Ishikawa (cell line): ENCODE data around the gene METTL25.

Source experiments
- CEBPB ChIP-seq: IDR thresholded peaks from 2 replicates; pipeline ENCODE4 v1.6.1; 2012
- CREB1 ChIP-seq: IDR thresholded peaks from 2 replicates; pipeline ENCODE4 v1.6.1; 2012; ENCODE audit warnings: low read depth
- EGR1 ChIP-seq: IDR thresholded peaks from 2 replicates; pipeline ENCODE4 v1.6.1; 2012
- EP300 ChIP-seq: IDR thresholded peaks from 2 replicates; pipeline ENCODE4 v1.6.1; 2012; ENCODE audit warnings: borderline replicate concordance
- FOXM1 ChIP-seq: IDR thresholded peaks from 2 replicates; pipeline ENCODE4 v1.6.1; 2012; ENCODE audit warnings: low read depth, borderline replicate concordance
- NFIC ChIP-seq: IDR thresholded peaks from 2 replicates; pipeline ENCODE4 v1.6.1; 2012
- RAD21 ChIP-seq: IDR thresholded peaks from 2 replicates; pipeline ENCODE4 v1.6.1; 2012; ENCODE audit warnings: low read depth
- REST ChIP-seq: IDR thresholded peaks from 2 replicates; pipeline ENCODE4 v1.6.1; 2012; ENCODE audit warnings: low read depth, mild to moderate bottlenecking
- TAF1 ChIP-seq: IDR thresholded peaks from 2 replicates; pipeline ENCODE4 v1.6.1; 2012; ENCODE audit warnings: low read depth, mild to moderate bottlenecking
- TCF12 ChIP-seq: IDR thresholded peaks from 2 replicates; pipeline ENCODE4 v1.6.1; 2012; ENCODE audit warnings: low read depth
- TEAD4 ChIP-seq: IDR thresholded peaks from 2 replicates; pipeline ENCODE4 v1.6.1; 2012
- YY1 ChIP-seq: IDR thresholded peaks from 2 replicates; pipeline ENCODE4 v1.6.1; 2012; ENCODE audit warnings: low read depth
- ZBTB7A ChIP-seq: IDR thresholded peaks from 2 replicates; pipeline ENCODE4 v1.6.1; 2012; ENCODE audit warnings: low read depth
- TF ChIP-seq, protein P1 (sequence below): IDR thresholded peaks from 2 replicates; pipeline ENCODE4 v1.6.1; 2012
- TF ChIP-seq, protein P2 (sequence below): IDR thresholded peaks from 2 replicates; pipeline ENCODE4 v1.6.1; 2012

METTL25 gene

DNA sequence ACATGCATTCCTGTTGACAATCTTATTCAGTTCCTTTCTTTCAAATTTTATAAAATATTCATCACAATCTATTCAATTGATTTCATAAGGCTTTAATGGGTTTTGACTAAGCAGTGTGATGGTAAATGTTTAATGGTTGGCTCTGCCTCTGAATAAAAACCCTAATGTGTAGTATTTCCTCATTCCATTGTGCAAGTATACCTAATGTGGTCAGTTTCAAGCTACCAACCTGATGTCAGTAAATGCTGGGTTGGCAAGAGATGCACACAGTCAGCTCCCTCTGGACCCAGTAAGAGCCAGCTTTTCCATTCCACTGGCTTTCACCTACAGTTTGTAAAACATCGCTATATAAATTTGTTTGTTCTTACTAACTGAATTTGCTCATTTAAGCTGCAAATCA, 53.9 kb downstream of the METTL25 start:
- TF ChIP-seq TCF12 (no peak), FOXM1 (no peak), REST (no peak), RAD21 (no peak), CEBPB (no peak), EGR1 (no peak), YY1 (no peak), EP300 (no peak)
- TF ChIP-seq, protein P1, sequence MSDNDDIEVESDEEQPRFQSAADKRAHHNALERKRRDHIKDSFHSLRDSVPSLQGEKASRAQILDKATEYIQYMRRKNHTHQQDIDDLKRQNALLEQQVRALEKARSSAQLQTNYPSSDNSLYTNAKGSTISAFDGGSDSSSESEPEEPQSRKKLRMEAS, result no peak
- TF ChIP-seq, protein P2, sequence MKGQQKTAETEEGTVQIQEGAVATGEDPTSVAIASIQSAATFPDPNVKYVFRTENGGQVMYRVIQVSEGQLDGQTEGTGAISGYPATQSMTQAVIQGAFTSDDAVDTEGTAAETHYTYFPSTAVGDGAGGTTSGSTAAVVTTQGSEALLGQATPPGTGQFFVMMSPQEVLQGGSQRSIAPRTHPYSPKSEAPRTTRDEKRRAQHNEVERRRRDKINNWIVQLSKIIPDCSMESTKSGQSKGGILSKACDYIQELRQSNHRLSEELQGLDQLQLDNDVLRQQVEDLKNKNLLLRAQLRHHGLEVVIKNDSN, result no peak

GRCh38 chr12:82414044-82414443, 55.7 kb downstream of the METTL25 start:
- TF ChIP-seq TEAD4, result no peak

GRCh38 chr12:82414926-82415325, 56.6 kb downstream of the METTL25 start:
- TF ChIP-seq EP300, result no peak
- no peak for TF ChIP-seq CEBPB
- TF ChIP-seq YY1, result no peak
- TF ChIP-seq FOXM1, result no peak
- TF ChIP-seq ZBTB7A, result no peak
- no peak for TF ChIP-seq TEAD4

DNA sequence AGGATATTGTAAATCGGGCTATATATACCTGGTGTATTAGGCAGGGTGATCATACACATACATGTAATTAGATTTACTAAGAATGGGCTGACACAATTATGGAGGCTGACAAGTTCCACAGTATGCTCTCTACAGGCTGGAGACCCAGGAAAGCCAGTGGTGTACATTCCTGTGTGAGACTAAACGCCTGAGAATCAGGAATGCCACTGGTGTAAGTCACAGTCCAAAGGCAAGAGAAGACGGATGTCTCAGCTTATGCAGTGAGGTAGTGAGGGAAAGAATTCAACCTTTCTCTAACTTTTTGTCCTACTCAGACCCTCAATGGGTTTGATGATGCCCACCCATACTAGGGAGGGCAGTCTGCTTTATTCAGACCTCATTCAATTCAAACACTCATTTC, 57.1 kb downstream of the METTL25 start:
- TF ChIP-seq YY1 (no peak), EP300 (no peak), NFIC (no peak), TCF12 (no peak)
- TF ChIP-seq, protein P1, result no peak

DNA sequence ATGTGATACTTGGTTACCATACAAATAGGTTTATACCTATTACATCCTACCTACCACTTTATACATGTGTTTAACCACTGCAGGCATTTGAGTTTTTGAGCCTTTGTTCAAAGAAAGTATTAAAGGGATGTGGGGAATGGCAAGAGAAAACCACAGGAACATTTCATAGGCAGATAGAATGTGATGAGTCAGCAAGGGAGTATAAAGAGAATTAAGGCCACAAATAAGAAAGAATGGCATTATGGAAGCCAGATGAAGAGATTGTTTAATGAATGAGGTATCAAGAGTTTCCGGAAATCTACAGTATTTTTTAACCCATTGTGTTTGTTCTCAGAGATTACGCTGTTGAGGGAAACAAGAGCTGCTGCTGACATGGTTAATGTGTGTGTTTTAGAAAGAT, 66.9 kb downstream of the METTL25 start:
- TF ChIP-seq RAD21, result no peak
- no peak for TF ChIP-seq CREB1
- TF ChIP-seq EGR1, result no peak
- TF ChIP-seq, protein P1, result no peak
- no peak for TF ChIP-seq ZBTB7A
- no peak for TF ChIP-seq YY1
- TF ChIP-seq EP300, result no peak
- no peak for TF ChIP-seq FOXM1
- no peak for TF ChIP-seq TAF1
- TF ChIP-seq REST, result no peak
- no peak for TF ChIP-seq NFIC
- TF ChIP-seq CEBPB, result no peak
- TF ChIP-seq, protein P2, result no peak
- TF ChIP-seq TCF12, result no peak
- no peak for TF ChIP-seq TEAD4

GRCh38 chr12:82426081-82426480, 67.8 kb downstream of the METTL25 start:
- TF ChIP-seq, protein P1, result no peak
- TF ChIP-seq TAF1 (no peak), ZBTB7A (no peak), REST (no peak), RAD21 (no peak), EP300 (no peak), NFIC (no peak), TEAD4 (no peak), CREB1 (no peak), YY1 (no peak)
